ENCODE data around the gene PEF1.
A peak's percentile ranks its signal among the peaks of the same experiment; 100 is the strongest.

Gene PEF1

DNA sequence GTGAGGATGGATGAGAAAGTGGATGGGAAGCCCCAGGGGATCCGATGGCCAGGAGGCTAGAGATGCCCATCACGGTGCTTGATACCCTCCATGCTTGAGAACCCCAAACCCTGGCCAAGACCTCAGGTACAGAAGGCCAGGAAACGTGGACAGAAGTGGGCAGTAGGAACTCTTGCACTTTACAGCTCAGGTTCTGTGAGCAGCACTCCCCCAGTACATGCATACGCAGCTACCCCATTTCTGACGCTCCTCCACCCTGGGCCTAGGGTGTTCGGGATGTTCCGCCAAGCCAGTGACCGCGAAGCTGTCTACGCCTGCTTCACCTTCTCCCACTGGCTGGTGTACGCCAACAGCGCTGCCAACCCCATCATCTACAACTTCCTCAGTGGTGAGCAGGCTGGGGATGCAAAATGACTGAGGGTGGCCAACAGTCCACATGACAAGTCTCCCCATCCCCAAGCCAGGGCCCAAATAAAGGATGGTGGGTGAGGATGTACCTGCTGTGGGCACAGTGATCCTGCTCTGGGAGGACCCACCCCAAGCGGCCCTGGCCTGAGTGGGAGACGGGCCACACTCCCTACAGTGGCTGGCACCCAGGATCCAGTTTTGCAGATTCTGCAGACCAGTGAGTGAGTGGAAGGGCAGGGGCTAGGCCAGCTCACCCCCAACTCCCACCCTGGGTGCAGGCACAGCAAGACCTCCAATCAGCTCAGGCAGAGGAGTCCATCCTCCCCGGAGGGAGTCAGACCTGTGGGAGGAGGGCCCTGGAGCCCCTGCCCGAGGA lies 19.8 kb downstream of the PEF1 start:
- TF ChIP-seq POLR2A (IDR thresholded peaks at IDR 0.05; ENCODE audit: low read depth, low read length) = no peak
- FAIRE-seq = no peak
- no peak for DNase-seq (ENCODE audit: insufficient read length, low spot score)

DNA sequence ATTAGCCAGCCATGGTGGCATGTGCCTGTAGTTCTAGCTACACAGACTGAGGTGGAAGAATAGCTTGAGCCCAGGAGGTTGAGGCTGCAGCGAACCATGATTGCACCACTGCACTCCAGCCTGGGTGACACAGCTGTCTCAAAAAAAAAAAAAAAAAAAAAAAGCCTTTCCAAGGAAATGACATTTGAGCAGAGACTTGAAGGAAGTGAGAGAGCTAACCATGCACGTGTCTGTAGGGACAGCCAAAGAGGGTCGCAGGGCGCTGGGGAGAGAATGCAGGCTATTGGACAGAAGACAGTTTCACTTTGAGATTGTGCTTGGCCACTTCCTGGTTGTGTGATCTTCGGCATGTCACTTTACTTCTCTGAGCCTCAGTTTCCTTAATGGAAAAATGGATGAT lies 20.4 kb downstream of the PEF1 start:
- FAIRE-seq (no peak), DNase-seq (ENCODE audit: insufficient read length, low spot score) (no peak)
- TF ChIP-seq POLR2A (IDR thresholded peaks at IDR 0.05; ENCODE audit: low read depth, low read length) = no peak

- TF ChIP-seq POLR2A (IDR thresholded peaks at IDR 0.05; ENCODE audit: low read depth, low read length) = no peak
- DNase-seq (ENCODE audit: insufficient read length, low spot score) (no peak), FAIRE-seq (no peak)
Observed at GRCh38 chr1:31623365-31623764, 21.3 kb downstream of the PEF1 start.

DNA sequence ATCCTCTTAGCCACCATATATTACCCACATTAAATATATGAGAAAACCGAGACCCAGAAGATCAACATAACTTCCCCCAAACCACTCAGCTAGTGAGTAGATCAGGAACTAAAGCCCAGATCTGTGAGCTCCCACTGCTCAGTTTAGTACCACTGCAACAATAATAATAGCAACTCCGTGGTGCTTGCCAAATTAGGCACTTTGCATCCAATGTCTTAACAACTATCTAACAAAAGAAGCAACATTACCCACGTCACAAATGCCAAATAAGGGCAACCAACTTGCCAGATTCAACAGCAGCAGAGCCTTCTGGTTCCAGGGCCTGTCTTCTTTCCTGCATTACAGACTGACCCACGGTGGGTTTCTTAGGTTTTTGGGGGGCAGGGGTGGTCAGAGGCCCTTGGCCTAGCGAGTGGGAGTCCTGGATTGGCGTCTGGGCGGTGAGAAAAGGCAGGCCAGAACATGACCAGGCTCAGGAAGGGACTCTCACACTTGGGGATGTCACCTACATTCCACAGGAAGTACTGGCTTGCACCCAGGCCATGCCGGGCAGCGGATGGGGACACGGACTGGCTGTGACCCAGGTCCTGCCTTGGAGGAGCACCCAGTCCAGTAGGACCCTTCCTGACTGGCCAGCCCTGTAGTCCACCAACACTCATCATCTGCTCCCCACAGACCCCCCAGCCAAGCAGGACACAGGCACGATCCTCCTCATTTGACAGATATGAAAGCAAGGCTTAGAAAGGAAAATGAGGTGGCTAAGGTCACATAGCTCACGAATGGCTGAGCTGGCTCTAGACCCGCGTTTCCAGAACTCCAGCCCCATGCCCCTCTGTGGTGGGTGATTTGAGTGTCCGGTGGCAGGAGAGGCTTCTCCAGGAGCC lies 22.6 kb downstream of the PEF1 start:
- DNase-seq (ENCODE audit: insufficient read length, low spot score) = no peak

GRCh38 chr1:31621498-31621820 lies 23.2 kb downstream of the PEF1 start:
- no peak for TF ChIP-seq POLR2A (IDR thresholded peaks at IDR 0.05; ENCODE audit: low read depth, low read length)
- no peak for FAIRE-seq

More for the DNA sequence above, 22.6 kb downstream of the PEF1 start:
- no peak for TF ChIP-seq POLR2A (IDR thresholded peaks at IDR 0.05; ENCODE audit: low read depth, low read length)
- FAIRE-seq = no peak

DNA sequence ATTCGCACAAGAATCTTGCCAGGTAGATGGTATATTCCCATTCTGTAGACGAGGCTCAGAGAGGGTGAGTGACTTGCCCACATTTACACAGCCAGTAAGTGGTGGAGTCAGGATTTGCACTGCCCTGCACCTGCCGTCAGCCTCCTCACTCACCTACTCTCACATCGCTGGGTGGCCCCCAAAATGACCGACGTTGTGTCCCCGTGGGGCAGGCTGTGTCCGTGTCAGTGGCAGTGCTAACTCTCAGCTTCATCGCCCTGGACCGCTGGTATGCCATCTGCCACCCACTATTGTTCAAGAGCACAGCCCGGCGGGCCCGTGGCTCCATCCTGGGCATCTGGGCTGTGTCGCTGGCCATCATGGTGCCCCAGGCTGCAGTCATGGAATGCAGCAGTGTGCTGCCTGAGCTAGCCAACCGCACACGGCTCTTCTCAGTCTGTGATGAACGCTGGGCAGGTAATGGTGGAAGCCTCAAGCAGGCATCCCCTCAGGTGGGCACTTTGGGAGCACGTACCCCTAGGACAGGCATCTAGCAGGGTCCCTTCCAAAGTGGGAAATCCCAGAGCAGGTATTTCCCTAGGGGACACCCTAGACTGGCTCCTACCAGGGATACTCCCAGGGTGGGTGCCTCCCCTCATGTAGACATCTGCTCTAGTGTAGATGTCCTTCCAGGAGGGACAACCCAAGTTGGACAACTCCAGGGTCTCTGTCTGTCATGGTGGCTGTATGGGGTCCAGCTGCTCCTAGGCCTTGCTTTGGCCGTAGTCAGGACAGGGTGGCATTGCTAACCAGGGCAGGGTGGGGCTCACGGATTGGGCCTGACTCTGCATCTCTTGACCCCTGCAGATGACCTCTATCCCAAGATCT lies 23.8 kb downstream of the PEF1 start:
- FAIRE-seq = no peak
- TF ChIP-seq POLR2A (IDR thresholded peaks at IDR 0.05; ENCODE audit: low read depth, low read length) = no peak

More at GRCh38 chr1:31621498-31621820, 23.2 kb downstream of the PEF1 start:
- DNase-seq (ENCODE audit: insufficient read length, low spot score) = no peak

DNA sequence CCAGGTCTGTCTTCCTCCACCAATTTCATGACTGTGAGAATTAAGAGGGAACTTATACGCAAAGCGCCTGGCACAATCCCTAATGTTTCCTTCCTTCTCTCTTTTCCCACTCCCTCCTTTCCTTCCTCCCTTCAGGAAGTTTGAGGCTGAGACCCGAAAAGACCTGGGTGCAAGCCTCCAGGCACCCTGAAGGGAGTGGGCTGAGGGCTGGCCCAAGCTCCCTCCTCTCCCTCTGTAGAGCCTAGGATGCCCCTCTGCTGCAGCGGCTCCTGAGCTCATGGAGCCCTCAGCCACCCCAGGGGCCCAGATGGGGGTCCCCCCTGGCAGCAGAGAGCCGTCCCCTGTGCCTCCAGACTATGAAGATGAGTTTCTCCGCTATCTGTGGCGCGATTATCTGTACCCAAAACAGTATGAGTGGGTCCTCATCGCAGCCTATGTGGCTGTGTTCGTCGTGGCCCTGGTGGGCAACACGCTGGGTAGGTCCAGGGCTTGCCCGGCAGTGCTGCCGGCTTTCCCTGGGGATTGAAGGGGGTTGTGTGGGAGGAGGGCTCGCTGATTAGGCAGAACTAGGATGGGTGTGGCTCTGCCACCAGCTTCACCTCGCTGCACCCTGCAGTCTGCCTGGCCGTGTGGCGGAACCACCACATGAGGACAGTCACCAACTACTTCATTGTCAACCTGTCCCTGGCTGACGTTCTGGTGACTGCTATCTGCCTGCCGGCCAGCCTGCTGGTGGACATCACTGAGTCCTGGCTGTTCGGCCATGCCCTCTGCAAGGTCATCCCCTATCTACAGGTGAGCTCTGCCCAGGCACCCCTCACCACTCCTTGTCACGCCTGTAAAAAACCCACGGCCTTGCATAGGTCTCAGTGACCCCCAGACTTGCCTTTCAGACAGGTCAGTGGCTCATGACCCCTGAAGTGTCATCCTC lies 25.5 kb downstream of the PEF1 start:
- DNase-seq (ENCODE audit: insufficient read length, low spot score) (no peak), FAIRE-seq (no peak)
- no peak for TF ChIP-seq POLR2A (IDR thresholded peaks at IDR 0.05; ENCODE audit: low read depth, low read length)

More for the DNA sequence above, 23.8 kb downstream of the PEF1 start:
- DNase-seq (ENCODE audit: insufficient read length, low spot score) = no peak

DNA sequence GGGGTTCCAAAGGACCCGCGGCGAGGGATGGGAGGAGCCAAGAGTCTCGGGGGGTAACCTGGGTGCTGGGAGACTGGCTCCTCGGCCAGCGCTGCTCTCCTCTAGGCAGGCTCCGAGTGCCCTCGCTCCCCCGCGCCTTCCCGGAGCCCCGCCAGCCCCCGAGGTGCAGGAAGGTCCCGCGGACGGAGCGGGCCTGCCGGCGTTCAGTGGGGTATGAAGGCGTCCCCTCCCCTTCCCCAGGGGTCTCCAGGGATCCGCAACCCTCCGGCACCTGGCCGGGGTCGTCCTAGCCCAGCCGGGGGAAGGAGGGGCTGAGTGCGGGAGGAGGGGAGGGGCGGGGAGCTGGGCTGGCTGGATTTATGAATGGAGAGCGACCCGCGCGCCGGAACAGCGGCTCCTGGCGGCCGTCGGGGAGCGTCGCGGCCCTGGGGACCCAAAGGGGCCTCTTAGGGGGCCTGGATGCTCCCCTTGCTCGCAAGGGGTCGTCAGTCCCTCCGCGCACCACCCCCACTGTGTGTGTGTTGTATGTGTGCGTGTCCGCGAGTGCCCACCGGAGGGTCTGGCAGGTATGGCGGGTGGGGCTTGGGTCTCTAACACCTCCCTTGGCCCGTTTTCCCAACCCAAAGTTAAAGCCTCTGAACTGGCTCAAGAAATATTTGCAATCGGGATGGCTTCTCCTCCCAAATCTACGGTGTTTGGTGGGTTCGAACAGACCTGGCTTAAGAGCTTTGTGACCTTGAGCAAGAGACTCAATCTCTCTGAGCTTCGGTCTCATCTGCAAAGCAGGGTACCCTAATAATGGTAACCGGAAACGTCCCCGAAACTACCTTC lies 26.5 kb downstream of the PEF1 start:
- FAIRE-seq (no peak), DNase-seq (ENCODE audit: insufficient read length, low spot score) (peak; percentile 45)
- TF ChIP-seq POLR2A (IDR thresholded peaks at IDR 0.05; ENCODE audit: low read depth, low read length) = no peak

- DNase-seq (ENCODE audit: insufficient read length, low spot score) (no peak), FAIRE-seq (no peak)
Observed at GRCh38 chr1:31617218-31617915, 27.3 kb downstream of the PEF1 start, which contains the start of gene HCRTR1. Gene HCRTR1 (plus strand): TSS chr1:31617689. CDS start chr1:31619193, 1,504 bp downstream.

GRCh38 chr1:31615939-31616338 lies 28.7 kb downstream of the PEF1 start:
- FAIRE-seq (no peak), DNase-seq (ENCODE audit: insufficient read length, low spot score) (no peak)
- TF ChIP-seq POLR2A (IDR thresholded peaks at IDR 0.05; ENCODE audit: low read depth, low read length) = no peak

More at GRCh38 chr1:31617218-31617915, 27.3 kb downstream of the PEF1 start, which contains the start of gene HCRTR1:
- TF ChIP-seq POLR2A (IDR thresholded peaks at IDR 0.05; ENCODE audit: low read depth, low read length) = no peak

DNA sequence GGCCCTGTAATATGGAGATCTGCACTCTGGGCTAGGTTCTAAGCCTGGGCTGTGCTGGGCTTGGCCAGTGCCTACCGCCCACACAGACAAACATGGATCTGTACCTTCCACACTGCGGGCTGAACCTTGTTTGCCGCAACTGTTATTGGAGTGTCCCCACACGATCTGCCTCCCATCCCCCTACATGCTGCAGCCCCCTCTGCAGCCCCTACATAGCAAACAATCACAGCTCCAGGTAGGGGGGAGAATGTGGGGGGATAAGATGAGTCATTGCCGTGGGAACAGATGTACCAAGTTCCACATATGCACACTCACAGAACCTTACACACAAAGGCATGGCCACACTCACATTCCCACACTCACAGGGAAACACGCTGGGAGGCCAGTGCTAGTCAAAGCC lies 29.3 kb downstream of the PEF1 start:
- DNase-seq (ENCODE audit: insufficient read length, low spot score) (no peak), FAIRE-seq (no peak)
- TF ChIP-seq POLR2A (IDR thresholded peaks at IDR 0.05; ENCODE audit: low read depth, low read length) = no peak
